Inflammatory macrophage treated with lipopolysaccharide for 1 hour (primary cell): ENCODE results near the gene OR14C36.
"Not testable (repeated sequence)": the region's sequence is repeated elsewhere in the genome, so short reads cannot be mapped to it uniquely, and the experiment has no call there.

Experiments used
- DNase-seq, 2 donors: peaks; one replicate each; pipeline ENCODE4 v3.0.0-alpha.2; 2020 to 2022

Gene OR14C36, protein sequence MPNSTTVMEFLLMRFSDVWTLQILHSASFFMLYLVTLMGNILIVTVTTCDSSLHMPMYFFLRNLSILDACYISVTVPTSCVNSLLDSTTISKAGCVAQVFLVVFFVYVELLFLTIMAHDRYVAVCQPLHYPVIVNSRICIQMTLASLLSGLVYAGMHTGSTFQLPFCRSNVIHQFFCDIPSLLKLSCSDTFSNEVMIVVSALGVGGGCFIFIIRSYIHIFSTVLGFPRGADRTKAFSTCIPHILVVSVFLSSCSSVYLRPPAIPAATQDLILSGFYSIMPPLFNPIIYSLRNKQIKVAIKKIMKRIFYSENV

DNA sequence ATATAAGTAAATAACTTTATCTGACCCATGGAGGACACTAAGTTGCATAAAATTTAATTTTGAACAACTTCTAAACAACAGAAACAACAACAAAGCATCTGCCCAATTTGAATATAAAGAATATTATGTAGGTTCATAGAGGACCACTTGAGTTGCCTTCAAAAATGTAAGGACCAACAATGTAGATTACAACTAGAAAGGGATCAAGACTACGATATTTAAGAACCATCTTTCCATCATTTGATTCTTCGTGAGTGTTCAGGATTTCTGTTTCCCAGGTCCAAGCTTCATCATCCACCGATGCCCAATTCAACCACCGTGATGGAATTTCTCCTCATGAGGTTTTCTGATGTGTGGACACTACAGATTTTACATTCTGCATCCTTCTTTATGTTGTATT is at the start of gene OR14C36:
Gene OR14C36 (plus strand): TSS at position 301 of the 400 bp plus-strand sequence. CDS start 0 bp downstream, at position 301.
- no peak for DNase-seq

DNA sequence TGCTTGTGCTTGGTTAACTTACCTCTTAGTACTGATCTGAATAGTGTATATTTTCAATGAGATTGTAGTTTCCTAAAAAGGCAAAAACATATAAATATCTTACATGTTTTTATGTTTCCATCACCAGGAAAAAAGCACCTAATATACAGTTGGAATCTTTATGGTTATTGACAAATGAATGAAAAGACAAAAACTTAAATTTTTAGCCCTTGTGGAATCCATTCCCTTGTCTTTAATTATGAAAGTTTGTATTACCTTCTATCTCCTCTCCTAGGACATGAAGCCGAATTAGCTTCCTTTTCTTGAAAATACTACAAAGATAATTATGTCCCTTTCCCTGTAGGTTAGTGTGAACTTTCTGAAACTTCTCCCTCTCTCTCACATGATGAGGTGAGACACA is 45.3 kb upstream of the OR14C36 start, which contains the start of gene OR2T12:
Gene OR2T12 (minus strand): TSS at position 101 of the 400 bp plus-strand sequence. CDS start 7,846 bp downstream, outside the sequence.
- DNase-seq = no peak

DNA sequence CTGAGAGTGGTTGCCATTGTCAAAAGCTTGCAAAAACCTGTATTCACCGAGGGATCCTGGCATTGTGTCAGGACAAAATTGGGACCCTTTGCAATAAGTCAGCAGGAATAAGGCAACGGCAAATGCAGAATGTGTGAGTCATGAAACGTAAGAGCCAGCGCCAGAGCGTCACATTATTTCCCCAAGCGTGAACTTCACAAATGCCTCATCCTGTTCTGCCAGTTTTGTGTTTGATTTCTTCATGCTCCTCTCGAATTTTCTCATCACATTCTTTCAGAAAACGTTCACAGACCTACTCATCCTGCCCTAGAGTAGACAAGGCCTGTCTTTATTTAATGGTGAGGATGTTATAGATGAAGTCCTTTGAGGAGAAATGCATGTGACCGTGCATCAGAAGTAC is 42.9 kb upstream of the OR14C36 start:
- not testable (repeated sequence) for DNase-seq

DNA sequence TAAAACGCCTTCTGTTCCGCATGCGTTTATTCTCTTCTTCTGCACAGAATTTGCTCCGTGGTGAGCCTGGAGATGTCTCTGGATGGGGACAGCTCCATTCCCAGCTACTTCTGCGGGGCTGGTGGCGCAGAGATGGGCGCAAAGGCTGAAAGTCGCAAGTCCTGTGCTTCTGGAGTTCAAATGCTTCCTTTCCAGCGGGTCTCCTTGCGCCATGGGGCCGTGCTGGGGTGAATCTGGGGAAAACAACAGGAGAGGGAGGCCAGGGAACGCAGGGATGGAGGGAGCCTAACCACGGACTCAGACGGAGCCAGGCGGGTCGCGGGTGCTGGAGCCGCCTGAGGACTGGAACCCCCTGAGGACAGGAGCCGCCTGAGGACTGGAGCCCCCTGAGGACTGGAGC is 42.5 kb upstream of the OR14C36 start:
- DNase-seq = no peak

DNA sequence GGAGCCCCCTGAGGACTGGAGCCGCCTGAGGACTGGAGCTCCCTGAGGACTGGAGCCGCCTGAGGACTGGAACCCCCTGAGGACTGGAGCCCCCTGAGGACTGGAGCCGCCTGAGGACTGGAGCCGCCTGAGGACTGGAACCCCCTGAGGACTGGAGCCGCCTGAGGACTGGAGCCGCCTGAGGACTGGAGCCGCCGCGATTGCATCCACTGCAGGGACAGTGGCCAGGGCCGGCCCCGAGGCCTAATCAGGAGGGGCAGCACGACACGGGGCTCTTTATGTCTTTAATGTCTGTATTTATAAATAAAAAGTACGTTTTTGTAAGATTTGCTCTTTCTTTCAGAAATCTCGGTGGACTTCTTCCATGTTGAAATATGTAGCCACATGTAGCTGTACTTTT is 41.8 kb upstream of the OR14C36 start:
- DNase-seq = not testable (repeated sequence)

DNA sequence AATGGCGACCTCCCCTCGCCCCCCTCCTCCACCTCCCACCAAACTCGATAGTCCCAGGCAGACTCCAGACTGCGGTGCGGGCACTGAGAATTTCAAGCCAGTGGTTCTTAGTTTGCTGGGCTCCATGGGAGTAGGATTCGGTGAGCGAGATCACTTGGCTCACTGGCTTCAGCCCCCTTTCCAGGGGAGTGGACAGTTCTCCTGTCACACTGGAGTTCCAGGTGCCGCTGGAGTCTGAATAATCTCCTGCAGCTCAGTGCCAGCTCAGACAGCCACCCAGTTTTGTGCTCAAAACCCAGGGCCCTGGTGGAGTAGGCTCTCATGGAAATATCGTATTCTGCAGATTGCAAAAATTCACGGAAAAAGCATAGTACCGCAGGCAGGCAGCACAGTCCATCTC is 31.8 kb upstream of the OR14C36 start:
- DNase-seq = no peak

DNA sequence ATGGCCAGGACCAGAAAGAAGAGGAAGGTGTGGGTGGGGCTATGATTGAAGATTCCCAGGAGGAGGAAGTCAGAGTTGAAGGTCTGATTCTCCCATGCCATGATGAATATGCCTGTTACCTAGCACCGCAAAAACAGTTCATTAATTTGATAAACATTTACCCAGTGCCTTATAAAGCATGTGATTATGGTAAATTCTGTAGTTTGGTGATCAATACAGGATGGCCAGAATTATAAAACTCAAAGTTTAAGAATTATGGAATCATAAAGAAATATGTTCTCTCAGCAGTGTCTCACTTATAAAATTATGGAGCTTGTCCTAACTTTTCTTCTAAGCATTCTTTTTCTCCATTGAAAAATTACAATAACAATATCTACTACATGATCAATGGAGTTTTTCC is 24.1 kb upstream of the OR14C36 start, which contains the start of gene OR2M7:
Gene OR2M7 (minus strand): TSS at position 101 of the 400 bp plus-strand sequence. CDS start 0 bp downstream, at position 101.
- no peak for DNase-seq

DNA sequence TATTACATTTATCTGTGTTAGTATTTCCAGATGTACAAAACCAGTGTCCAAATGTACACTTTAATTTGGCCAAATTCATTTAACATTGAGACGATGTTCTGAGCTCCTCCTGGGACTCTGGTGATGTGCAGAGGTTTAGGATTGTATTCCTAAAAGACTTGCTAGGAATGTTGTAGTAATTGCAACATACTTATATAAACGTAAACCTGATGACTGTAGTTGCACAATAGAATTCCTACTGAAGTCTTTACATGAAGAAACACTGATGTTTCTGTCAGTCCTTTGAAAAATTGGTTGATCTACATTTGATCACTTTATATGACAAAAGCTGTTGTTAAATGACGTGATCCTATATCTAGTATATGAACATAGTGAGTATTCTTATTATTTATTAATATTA is 5.1 kb upstream of the OR14C36 start:
- DNase-seq = no peak

DNA sequence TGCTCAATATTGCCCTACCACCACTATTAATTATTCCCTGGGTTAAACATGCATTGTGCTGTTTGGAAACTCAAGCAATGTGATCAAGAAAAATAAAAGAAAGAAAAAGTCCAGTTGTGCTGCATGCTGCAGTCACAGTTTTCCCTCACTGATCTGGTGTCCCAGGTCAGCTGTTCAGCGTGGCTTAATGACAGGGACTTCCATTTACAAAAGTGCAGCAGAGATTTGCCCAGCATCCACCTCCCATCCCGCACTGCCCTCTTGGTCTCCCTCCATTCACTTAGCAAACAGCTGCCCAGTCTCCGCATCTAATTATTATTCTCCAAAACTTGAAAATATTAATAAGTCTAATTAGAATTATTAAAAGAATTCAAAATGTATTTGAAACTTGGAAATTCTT is 10.8 kb downstream of the OR14C36 start:
- DNase-seq = no peak

DNA sequence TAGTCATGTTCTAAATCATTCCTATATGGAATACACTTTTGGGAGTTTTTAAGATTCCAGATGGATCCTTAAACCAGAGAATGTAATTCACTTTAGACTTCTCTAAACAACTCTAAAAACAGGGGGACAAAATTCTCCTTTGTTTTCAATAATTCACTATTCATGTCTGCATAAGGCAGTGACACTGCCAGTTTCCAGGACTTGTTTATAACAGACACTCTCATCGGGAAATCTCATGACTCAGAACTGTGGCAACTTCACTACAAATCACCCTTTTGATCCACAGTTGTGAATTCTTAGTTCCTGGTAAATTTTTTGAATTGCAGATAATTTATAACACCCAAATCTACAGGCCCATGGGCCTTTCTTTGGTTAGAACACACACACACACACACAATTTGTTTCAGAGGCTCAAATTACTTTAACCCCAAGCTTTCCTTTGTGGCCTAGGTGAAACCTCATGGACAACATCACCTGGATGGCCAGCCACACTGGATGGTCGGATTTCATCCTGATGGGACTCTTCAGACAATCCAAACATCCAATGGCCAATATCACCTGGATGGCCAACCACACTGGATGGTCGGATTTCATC is 12.6 kb downstream of the OR14C36 start, which contains the start of gene OR2T4:
Gene OR2T4 (plus strand): TSS at position 545 of the 595 bp plus-strand sequence. CDS start 0 bp downstream, at position 545.
- DNase-seq = no peak

DNA sequence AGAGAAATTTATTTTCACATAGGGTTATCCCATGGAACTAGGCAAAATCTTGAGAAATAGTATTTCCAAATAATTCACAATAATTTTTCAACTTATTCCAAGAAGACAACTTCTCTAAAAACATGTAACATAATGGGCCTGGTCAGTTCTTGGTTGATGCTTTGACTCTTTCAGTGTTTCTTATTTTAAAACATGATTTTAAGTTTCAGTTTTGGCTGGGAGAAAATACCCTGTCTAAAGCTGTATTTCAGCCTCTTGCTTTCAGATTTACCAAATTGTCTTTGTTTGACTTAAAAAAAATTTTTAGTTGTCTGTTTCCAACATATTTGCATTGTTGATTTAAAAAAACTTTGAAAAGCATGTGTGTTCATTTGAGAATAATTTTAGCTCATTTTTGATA is 18.0 kb downstream of the OR14C36 start:
- no peak for DNase-seq

DNA sequence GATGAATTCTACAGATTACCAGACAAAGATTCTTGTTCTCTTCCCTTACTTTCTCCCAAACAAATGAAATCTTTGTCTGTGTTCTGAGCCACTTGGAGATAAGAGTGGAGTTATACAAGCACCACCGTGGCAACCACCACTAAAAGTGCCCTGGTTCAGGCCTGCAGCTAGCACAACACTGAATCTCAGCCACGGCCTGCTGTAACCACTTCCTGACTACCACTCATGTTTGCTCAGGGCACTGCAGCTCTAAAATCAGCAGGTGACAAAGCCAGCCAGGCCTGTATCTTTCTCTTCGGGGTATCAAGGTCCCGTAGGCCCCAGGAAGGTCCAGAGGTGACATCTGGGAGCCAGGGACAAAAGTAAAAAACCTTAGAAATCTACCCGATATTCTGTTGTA is 23.8 kb downstream of the OR14C36 start:
- no peak for DNase-seq

DNA sequence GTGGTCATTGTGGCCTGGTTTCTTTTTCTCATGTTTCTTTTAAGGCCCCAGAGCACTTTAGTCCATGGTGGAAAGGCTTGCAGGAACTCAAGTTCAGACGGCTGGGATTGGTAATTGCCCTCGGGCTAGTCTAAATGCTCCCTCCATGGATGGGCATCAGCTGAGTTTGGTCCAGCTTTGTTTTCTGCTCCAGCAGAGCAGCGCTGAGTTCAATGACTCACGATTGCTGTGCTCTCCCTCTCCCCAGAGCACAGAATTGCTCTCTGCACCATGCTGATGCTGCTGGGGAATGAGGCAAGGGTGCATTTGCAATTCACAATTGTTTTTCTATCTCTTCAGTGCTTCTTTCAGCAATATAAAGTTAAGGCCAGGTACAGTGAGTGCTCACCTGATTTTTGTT is 25.2 kb downstream of the OR14C36 start:
- DNase-seq = no peak

DNA sequence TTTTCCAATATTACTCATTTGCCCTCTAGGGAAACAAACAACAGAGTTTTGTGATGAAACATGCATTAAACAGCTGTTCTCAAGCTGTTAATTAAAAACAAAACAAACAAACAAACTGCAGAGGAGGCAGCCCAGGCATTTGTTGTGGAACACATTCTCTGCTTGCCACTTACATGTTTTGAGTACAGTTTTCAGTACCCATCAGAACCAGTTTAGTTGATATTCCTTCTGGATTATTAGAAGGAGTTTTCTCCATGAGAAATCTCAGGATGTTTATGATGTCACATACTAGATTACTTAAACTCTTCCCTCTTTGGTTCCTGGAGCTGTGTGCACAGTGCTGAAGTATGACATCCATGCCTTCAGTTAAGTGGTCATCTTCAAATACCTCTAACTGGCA is 26.9 kb downstream of the OR14C36 start, which contains the start of gene OR2T6:
Gene OR2T6 (plus strand): TSS at position 301 of the 400 bp plus-strand sequence. CDS start 11,863 bp downstream, outside the sequence.
- DNase-seq = no peak

DNA sequence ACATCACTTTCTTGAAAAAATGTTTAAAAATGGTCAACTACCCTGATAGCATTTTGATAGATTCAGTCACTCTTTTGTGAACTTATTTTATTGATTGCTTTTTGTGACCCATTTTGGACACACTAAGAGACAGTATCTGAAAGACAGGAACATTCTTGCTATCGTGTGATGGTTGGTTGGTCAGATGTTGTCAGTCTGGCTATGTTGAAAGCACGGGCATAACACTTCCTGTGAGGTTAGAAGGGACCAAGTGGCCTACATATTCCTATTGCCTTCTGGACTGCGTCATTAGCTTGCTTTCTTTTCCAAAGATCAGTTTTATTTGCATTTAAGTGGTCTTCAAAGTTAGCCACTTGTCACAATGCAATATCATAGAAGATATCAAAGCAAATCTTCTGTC is 28.3 kb downstream of the OR14C36 start:
- DNase-seq = no peak

DNA sequence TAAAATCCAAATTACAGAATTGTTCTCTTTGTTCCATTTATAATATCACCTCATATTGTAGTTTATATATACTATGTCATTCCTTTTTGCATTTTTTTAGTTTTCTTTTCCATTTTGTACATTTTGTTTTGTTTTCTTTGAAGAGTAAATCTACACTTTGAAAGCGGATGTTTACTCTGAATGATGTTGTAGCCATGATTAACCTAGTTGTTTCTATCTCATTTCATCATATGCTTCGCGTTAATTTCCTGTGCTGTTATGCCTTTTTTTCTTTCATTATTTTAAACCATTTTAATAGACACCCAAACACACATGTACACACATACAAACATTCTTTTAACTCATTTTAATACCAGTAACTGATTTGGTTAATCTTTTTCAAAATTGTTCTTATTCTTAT is 32.3 kb downstream of the OR14C36 start:
- DNase-seq = no peak

DNA sequence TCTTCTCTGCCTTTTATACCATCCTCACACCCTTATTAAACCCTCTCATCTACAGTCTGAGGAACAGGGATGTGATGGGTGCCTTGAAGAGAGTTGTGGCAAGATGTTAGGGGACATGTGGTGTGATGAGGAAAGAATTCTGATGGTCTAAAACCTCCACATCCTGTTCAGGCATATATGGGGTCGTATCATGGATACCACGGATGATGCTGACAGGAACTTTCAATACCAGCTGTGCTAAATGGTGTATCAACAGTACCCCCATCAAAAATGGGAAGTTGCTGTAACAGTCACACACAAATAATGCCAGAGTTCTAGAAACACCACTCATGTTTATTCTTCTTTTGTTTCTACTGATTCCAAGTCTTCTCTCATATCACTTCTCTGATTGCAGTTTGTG is 39.9 kb downstream of the OR14C36 start:
- no peak for DNase-seq

DNA sequence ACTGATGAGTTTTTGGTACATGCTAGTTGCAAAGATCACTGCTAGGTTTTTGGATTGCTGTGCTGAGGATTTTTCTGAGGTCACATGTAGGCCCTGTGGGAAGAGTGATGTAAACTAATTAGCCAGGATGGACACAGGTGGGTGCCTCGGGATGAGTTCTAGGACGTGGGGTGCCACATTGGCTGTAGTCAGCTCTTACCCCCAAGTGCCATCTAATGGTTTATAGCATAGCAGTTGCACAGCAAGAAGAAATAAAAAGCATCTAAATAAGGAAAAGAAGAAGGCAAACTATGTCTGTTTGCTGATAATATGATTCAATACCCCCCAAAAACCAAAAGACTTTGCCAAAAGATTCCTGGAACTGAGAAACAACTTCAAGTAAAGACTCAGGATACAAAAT is 44.5 kb downstream of the OR14C36 start:
- DNase-seq = no peak
